Activated B cell treated with CpG ODN at 0.5 μM for 24 hours (primary cell): ENCODE results near the gene GNAL. TPM values are rescaled to one million over a fixed set of nuclear protein-coding genes. Genes with fewer than 3 reads are reported as not detected.

Source experiments
- ATAC-seq: fragments of 200-7000 bp; cut with Tn5 transposase; one replicate; pipeline ENCODE4 v1.10.0; 2021; ENCODE audit warnings: low read depth, mild to moderate bottlenecking, moderate library complexity
- CTCF ChIA-PET: fragments of 350-600 bp; sonication (Branson Sonifier 250); formaldehyde crosslinking; loops from one replicate; lab custom pipeline; 2021; ENCODE audit warnings: antibody characterized with exemption; lab: Charles Lee
- POLR2A ChIA-PET: fragments of 350-600 bp; sonication (Branson Sonifier 250); formaldehyde crosslinking; loops from one replicate; lab custom pipeline; 2021; ENCODE audit warnings: antibody characterized with exemption; lab: Charles Lee
- DNase-seq: peaks from one replicate; pipeline ENCODE4 v3.0.0; 2022
- H3K27ac Mint-ChIP-seq: one replicate; pipeline ENCODE4 v1.8.0; 2020; ENCODE audit warnings: mixed read lengths
- H3K27me3 Mint-ChIP-seq: one replicate; pipeline ENCODE4 v1.8.0; 2021; ENCODE audit warnings: mixed read lengths
- H3K36me3 Mint-ChIP-seq: one replicate; pipeline ENCODE4 v1.8.0; 2021; ENCODE audit warnings: low read depth, mixed read lengths
- H3K4me1 Mint-ChIP-seq: one replicate; pipeline ENCODE4 v1.8.0; 2021; ENCODE audit warnings: mixed read lengths
- H3K4me3 Mint-ChIP-seq: one replicate; pipeline ENCODE4 v1.8.0; 2020; ENCODE audit warnings: mild to moderate bottlenecking, mixed read lengths
- H3K9me3 Mint-ChIP-seq: one replicate; pipeline ENCODE4 v1.8.0; 2020; ENCODE audit warnings: mixed read lengths
- CTCF ChIP-seq: fragments of 200-600 bp; IDR thresholded peaks from one replicate; pipeline ENCODE4 v1.8.0; 2022; ENCODE audit warnings: antibody characterized with exemption, mild to moderate bottlenecking
- intact Hi-C: fragments of 100-400 bp; cut with micrococcal nuclease; formaldehyde crosslinking; loops from one replicate; pipeline ENCODE4 v1.15.1; 2024
- total RNA-seq: library from RNA; stranded (reverse); gene quantifications from 2 replicates; pipeline ENCODE4 v1.2.3, GENCODE V29; 2022

GNAL gene
- total RNA-seq, 1 donor from 2014 or later = not detected

- intact Hi-C loops = no loop called here
Observed at GRCh38 chr18:11868230-11868629, 179.2 kb downstream of the GNAL start.

GRCh38 chr18:11871501-11871900 lies 182.4 kb downstream of the GNAL start:
- intact Hi-C loops = no loop called here
- Mint-ChIP-seq H3K4me1 (peaks cover 9% of the 10 kb centered on the region), H3K27ac (no peak overlapping the region), H3K27me3 (peaks cover 4% of the 10 kb centered on the region), H3K9me3 (peaks cover 2% of the 10 kb centered on the region), H3K36me3 (peaks cover 2% of the 10 kb centered on the region), H3K4me3 (no peak overlapping the region)
- ATAC-seq (no peak), DNase-seq (no peak)
- ChIA-PET POLR2A (no interaction called here), CTCF (interaction anchor here (0.7 to 1.1 kb wide), 2 partner anchors 23 to 167 kb away, joined by 3 read pairs; no protein-coding TSS in a partner anchor)
- no peak for TF ChIP-seq CTCF

More at GRCh38 chr18:11868230-11868629, 179.2 kb downstream of the GNAL start:
- H3K9me3 Mint-ChIP-seq = no peaks in the 10 kb centered on the region
- H3K27ac Mint-ChIP-seq = no peak overlapping the region
- no peaks in the 10 kb centered on the region for H3K36me3 Mint-ChIP-seq
- H3K4me1 Mint-ChIP-seq = peaks cover 9% of the 10 kb centered on the region
- no peak for TF ChIP-seq CTCF
- CTCF ChIA-PET = no interaction called here
- no peak overlapping the region for H3K4me3 Mint-ChIP-seq
- H3K27me3 Mint-ChIP-seq = peaks cover 8% of the 10 kb centered on the region
- DNase-seq (no peak), ATAC-seq (peak; percentile 31)
- POLR2A ChIA-PET = interaction anchor here (0.7 kb wide), 1 partner anchor 31 kb away, joined by 3 read pairs; no protein-coding TSS in a partner anchor

- H3K36me3 Mint-ChIP-seq = peaks cover 2% of the 10 kb centered on the region
- no peak overlapping the region for H3K27ac Mint-ChIP-seq
- intact Hi-C loops = loop anchor here (2.0 kb wide), 1 partner anchor 140 kb away; no protein-coding TSS in a partner anchor
- ChIA-PET CTCF (no interaction called here), POLR2A (no interaction called here)
- peaks cover 2% of the 10 kb centered on the region for H3K9me3 Mint-ChIP-seq
- no peak overlapping the region for H3K4me3 Mint-ChIP-seq
- H3K27me3 Mint-ChIP-seq = peaks cover 4% of the 10 kb centered on the region
- TF ChIP-seq CTCF = no peak
- DNase-seq (no peak), ATAC-seq (no peak)
- peaks cover 9% of the 10 kb centered on the region for H3K4me1 Mint-ChIP-seq
Observed at GRCh38 chr18:11872479-11873136, 183.5 kb downstream of the GNAL start.

- ATAC-seq (no peak), DNase-seq (no peak)
- Mint-ChIP-seq H3K27me3 (peaks cover 2% of the 10 kb centered on the region), H3K9me3 (peaks cover 2% of the 10 kb centered on the region), H3K36me3 (peaks cover 2% of the 10 kb centered on the region), H3K4me3 (no peak overlapping the region), H3K27ac (no peak overlapping the region), H3K4me1 (peaks cover under 1% of the 10 kb centered on the region)
- POLR2A ChIA-PET = no interaction called here
- intact Hi-C loops = loop anchor here (2.0 kb wide), 1 partner anchor 141 kb away; no protein-coding TSS in a partner anchor
- TF ChIP-seq CTCF = no peak
- CTCF ChIA-PET = no interaction called here
Observed at GRCh38 chr18:11873670-11874340, 184.7 kb downstream of the GNAL start.

GRCh38 chr18:11874676-11875075 lies 185.6 kb downstream of the GNAL start:
- intact Hi-C loops = no loop called here
- ChIA-PET POLR2A (no interaction called here), CTCF (no interaction called here)
- H3K4me1 Mint-ChIP-seq = no peaks in the 10 kb centered on the region
- H3K27me3 Mint-ChIP-seq = peaks cover 2% of the 10 kb centered on the region
- no peak overlapping the region for H3K4me3 Mint-ChIP-seq
- peaks cover 2% of the 10 kb centered on the region for H3K9me3 Mint-ChIP-seq
- DNase-seq (no peak), ATAC-seq (no peak)
- H3K36me3 Mint-ChIP-seq = peaks cover 2% of the 10 kb centered on the region
- TF ChIP-seq CTCF = no peak
- H3K27ac Mint-ChIP-seq = no peak overlapping the region
